EH (cell line): Measurements from ENCODE around the gene BABAM1.

Experiments used
- DNase-seq: peaks from one replicate; pipeline ENCODE4 v3.0.0-alpha.2; 2015; ENCODE audit warnings: low read depth

The BABAM1 gene

DNA sequence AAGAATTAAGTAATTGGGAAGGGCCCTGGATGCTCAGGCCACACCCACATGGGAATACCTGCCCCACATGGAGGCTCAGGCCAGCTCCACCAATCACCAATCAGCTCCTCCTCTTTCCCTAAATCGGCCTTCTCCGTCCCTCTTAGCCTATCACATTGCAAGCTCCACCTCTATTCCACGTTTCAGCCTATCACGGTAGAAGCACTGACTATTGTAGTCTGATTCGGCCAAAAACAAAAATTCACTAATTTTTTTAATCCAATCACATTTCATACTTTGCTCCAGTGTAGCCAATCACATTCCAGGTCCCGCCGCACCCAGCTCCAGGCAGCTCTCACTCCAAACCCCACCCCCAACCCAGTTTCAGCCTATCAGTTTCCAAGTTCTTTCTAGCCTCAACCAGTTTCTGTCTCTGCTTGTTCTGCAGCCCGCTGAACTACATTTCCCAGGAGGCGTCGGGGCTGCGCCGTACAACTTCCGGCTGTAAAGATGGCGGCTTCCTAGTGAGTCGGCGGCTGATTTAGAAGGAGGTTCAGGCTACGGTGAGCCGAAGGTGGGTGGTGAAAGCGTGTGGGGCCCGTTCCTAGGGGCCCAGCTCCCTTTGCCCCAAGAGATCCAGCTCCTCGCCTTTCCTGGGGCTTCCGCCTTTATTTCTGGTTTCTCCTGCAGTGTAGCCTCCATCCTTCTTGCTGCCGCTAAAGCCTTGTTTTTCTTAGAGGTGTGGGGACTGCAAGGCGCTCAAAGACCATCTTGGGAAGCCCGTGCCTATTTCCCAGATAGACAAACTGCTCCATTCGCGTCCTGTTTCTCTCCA is at the start of gene BABAM1:
Gene BABAM1 (plus strand): TSS at position 469 of the 814 bp plus-strand sequence. CDS start 1,364 bp downstream, outside the sequence.
- DNase-seq = peak; percentile 99

DNA sequence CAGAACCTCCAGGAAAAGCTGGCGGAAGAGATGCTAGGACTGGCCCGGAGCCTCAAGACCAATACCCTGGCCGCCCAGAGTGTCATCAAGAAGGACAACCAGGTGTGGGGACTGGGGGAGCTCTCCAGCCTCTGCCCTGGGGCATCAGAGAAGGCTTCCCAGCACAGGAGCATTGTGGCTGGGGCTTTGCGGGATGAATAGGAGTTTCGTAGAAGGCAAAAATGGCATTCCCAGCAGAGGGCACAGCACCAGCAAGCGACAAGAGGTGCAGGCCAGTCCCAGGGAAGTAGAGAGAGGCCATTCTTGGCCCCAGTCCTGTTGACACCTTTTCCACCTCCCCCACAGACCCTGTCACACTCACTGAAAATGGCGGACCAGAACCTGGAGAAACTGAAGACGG is 48.0 kb upstream of the BABAM1 start:
- DNase-seq = no peak

DNA sequence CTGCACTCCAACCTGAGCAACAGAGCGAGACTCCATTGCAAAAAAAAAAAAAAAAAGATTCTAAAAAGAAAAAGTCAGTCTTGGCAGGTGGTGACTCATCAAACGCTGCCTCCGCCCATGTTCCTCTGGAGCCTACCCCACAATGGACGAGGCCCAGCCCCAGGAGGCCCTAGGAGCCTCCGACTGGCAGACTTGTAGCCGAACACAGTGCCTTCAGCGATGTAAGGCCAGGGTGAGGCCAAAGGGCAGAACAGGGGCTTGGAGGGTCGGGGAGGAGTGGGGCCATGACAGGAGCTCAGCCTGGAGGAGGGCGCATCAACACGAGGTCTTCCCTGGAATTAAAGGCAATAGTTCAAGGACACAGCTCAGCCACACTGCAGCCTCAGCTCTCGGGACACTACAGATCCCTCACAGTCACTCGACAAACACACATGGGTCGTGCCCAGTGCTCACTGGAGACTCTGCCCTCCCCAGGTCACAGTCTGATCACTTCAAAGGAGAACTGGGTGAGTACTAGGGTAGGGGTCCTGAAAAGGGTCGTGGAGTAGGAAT is 47.0 kb upstream of the BABAM1 start:
- DNase-seq = peak; percentile 75

DNA sequence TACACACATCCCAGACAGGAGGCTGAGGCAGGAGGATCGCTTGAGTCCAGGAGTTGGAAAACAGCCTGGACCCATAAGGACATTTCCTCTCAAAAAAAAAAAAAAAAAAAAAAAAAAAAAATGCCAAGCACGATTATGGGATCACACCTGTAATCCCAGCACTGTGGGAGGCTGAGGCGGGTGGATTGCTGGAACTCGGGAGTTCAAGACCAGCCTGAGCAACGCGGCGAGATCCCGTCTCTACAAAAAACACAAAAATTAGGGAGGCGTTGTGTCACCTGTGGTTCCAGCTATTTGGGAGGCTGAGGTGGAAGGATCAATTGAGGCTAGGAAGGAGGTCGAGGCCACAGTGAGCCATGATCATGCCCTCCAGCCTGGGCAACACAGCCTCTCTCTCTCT is 42.2 kb upstream of the BABAM1 start:
- no peak for DNase-seq

DNA sequence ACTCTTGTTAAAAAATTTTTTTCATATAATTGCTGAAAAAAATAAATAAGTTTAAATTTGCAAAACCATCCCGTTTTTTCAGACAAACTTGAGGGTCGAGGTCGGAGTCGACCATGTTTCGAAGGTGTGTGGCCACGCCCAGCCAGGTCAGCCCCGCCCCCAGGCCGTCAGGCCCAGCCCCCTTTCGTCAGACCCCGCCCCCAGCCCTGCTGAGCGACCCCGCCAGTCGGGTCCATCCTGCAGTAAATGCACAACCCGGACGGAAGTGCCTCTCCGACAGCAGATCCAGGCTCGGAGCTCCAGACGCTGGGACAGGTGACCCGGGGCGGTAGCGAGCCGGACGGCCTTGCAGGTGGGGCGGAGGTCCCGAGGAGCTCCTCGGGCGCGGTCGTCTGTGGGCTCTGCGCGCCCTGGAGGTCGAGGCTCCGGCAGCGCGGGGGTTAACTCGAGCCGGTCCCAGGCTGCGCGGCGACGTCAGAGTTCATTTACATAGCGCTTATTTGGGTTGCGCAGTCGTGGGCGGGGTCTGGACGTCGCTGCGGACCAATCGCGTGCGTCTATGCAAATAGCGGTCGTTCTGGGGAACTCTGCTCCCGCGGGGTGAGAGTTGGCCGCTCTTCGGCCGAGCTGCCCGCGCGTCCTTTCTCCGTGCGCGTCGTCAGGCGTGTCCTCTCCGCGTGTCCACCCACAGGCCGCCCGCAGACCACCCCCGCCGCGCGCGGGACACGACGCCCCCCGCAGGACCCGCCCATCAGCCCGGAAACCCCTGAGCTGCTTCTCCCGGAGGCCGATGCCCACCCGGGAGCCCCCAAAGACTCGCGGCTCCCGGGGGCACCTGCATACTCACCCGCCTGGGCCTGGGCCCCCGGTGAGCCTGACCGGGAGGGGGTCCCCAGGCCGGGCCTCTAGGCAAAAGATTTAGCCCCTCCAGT is 41.0 kb upstream of the BABAM1 start, which contains the start of gene OCEL1:
Gene OCEL1 (plus strand): TSS at position 225 of the 932 bp plus-strand sequence. CDS start 22 bp downstream, at position 247.
- DNase-seq = peak; percentile 98

DNA sequence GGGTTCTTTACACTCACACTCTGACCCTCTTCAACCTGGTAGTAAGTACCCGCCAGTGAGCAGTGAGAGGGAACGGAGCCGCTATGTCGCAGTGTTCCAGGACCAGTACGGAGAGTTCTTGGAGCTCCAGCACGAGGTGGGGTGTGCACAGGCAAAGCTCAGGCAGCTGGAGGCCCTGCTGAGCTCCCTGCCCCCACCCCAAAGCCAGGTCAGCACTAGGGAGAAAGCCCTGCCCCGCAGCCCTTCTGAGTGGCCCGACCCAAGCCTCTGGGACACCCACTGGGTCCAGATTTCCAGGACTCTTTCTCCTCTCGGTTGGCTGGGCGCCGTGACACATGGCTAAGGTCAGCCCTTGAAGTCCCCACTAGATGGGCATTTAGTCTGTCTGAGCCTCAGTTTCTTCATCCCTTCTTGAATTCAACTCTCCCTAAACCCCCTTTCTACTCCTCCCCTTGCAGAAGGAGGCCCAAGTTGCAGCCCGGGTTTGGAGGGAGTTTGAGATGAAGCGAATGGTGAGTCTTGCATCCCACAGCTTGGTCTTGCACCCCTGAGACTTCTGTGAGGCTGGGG is 39.4 kb upstream of the BABAM1 start:
- DNase-seq = no peak

DNA sequence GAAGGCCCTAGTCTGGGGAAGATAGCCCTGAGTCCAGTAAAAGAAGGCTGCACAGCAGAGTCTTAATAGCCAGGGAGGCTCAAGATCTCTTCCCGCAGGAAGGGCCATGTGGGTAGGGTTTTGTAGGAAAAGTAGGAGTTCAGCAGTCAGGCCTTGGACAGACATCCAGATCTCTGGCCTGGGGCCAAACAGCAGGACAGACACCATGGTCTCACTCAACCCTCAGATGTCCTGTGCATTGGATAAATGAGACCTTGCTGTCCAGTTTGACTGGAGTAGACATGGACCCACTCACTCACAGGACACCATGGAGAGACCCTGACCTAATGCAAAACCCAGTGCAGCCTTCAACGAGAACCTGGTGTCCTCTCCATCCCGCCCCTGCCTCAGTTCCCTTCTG is 37.4 kb upstream of the BABAM1 start:
- no peak for DNase-seq

DNA sequence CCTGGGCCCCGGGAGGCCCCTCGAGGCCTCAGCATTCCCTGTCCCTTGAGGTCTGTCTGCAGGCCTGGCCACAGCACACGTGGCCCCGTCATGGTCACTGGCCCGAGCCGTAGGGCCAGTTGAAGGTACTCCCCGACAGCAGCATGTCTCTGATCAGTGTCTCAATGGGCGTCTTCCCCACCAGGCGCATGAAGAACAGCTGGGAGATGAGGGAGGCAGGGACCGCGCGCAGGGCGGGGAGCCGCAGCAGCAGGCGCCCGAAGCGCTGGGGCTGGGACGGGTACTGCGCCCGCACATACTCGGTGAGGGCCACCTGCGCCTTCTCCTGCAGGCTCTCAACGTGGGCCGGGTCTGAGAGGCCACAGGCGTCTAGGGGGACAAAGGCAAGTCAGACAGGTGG is 35.0 kb upstream of the BABAM1 start:
- no peak for DNase-seq

DNA sequence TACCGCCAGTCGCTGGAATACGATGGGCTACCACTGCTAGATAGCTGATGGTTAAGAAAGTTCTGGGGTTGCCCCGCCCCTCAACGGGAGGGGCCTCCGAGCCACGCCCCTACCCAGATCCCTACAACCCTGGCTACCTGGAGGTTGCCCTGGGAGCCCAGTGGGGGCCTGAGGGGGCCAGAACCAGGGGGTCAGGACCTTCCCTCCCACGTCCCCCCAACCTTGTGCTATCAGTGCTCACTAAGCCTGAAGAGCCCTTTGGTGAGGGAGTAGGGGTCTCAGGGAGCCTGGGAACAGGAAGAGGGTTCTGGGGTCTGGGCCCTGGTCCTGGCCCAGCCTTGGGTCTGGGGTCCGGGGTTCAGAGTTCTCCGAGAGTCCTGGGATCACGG is 32.3 kb upstream of the BABAM1 start:
- DNase-seq = peak; percentile 67

DNA sequence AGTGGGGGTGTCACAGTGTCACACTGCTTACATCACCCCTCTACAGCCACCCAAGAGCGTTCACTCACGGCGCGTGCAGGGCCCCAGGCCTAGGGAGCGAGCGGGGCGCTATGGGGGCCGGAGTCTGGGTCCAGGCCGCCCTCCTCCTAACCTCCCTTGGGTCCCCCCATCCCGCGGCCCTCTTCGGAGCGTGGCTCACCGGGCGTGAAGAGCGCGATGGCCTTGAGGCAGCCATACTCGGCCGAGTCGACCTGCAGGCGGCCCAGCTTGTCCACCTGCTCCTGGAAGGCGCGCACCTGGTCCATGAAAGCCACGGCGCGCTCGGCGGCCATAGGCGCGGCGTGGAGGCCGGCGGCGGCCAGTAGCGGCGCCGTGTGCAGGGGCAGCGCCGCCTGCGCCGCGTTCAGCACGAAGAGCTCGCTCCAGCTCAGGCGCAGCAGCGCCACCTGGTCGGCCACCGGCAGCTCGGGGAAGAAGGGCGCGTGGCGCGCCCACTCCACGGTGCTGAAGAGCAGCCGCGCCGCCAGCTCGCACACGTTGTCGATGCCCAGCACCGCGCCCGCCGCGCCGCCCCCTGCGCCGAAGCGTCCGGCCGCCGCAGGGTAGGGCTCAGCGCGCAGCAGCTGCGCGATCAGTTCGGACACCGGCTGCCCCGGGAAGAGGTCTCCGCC is 31.8 kb upstream of the BABAM1 start:
- DNase-seq = peak; percentile 79

DNA sequence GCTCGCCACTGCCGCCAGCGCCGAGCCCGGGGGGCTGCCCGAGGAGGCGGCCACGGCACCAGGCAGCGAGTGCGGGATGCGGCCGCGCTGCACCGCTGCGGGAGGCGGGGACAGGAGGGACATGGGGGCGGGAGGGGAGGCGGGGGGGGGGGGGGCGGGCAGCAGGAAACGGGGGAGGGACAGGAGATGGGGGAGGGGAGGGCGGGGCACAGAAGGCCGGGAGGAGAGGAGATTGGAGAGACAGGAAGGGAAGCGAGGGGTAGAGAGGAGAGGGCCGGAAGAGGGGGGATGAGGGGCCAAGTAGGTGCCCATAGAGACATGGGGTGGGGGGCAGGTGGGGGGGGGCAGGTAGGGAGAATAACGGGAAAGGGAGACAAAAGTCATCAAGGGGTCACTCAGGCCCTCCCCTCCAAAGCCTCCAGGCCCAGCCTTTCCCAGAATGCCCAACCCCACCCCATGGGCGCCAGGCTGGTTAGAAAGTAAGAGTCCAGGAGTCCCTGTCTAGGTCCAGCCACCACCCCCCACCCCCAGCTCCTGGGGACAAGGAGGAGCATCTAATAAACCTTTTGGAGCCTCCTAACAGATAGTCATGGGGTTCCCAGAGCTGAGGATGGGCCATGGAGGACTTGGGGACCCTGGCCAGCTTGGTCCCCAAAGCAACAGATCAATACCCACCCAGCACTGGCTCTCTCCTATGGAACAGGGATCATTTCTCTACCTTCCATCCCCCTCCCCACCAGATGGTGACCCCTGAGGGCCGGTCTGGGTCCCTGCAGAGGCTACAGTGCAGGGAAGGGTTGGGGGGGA is 31.1 kb upstream of the BABAM1 start:
- peak; percentile 77 for DNase-seq

DNA sequence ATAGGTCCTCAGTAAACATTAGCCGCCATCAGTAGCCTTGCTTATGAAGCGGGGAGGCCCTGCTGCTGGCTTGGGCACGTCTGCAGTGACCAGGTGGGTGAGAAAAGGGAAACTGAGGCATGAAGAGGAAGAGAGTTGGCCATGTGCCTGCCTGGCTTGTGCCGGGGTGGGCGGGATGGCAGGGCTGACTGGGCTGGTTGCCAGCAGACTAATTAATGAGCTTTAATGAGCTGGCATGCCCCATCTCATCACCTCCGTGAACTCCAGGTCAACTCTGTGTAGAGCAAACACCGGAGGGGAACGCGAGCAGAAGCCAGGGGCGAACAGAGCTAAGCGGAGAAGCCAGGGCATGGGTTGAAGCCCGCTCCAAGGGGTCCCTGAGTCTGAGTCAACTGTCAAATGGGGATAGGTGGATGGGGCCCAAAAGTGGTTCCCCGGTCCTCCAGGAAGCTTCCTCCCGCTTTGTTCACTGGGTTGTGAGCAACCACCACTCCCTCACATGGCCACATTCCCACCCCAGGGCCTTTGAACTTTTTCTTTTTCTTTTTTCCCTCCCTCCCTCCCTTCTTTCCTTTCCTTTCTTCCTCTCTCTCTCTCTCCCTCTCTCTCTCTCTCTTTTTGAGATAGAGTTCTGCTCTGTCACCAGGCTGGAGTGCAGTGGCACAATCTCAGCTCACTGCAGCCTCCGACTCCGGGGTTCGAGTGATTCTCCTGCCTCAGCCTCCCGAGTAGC is 30.3 kb upstream of the BABAM1 start:
- no peak for DNase-seq

DNA sequence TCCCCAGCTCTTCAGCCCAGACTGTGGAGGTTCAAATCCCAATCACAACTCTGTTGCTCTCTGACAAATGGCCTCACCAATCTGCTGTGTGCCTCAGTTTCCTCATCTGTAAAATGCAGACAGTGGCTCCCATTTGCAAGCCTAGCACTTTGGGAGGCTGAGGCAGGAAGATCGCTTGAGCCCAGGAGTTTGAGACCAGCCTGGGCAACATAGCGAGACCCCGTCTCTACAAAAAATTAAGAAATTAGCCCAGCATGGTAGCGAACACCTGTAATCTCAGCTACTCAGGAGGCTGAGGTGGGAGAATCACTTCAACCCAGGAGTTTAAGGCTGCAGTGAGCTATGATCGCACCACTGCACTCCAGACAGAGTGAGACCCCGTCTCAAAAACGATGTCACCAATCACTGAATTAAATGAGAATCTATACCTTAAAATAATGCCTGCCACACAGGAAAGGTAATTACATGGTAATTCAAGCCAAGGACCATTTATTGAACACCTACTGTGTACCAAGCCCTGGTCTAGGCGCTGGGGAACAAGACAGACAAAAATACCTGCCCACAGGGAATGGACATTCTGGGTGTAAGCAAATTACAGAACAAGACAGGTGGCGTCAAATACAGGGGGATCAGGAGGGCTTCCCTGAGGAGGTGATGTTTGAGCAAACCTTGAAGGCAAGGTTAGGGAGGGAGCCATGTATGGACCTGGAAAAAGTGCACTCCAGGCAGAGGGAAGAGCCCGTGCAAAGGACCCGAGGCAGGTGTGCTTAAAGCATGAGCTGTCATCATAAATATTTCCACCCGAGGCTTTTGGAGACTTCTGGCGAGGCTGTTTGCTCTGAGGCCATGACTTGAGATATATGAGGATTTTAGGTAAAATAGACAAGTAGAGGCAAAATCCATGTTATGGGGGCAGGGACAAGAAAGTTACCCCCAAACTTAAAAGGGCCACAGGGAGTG is 29.2 kb upstream of the BABAM1 start:
- no peak for DNase-seq

DNA sequence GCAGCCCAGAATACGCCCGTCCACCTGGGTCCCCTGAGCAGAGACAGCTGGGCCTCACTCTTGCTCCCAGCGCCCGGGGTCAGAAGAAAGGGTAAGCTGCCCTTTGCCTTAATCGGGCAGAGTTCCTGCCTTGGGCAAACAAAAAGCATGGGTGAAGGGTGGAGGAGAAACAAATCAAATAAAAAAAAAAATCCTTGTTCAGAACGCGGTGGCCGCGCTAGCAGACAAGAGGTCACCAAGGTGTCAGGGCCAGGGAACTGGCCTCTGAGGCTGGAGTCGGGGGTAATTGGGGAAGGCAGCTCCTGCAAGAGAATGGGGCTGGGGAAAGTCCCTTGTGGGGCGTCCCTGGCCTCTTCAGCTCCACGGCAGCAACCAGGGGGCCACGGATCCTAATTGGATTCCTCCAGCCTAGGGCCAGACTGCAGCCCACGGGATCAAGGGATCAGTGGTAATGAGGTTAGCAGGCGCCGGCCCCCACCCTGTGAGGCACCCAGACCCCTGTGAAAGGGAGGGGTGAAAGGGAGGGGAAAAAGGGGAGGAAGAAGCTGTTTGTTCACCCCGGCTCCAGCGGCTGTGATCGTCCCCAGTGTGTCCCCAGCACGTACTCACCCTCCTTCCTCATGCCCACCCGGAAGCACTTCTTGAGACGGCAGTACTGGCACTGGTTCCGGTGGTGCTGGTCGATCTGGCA is 27.0 kb upstream of the BABAM1 start:
- DNase-seq = no peak

DNA sequence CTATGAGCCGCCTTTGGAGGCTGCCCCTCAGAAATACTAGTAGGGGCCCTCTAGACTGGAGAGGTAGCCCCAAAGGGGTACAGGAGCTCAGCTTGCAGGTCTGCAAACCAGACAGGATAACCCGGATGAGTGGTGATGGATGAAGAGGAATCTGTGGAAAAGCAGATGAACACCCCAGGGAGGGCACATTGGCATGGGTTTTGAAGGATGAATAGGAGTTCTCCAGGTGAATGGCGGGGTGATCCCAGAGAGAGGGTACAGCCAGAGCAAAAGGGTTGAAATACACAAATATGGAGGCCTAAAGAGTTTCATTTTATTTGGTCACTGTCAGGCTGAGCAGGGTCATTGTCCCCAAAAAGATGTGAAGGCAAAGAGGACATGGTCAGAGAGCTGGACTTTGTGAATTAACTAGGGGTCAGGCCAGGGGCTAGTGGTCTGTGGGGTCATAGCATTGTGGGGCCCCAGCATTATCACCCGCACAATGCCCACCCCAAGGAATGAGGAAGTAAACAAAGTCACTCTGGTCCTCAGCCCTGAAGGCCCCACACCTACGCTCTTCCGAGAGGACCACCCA is 26.3 kb upstream of the BABAM1 start:
- no peak for DNase-seq

DNA sequence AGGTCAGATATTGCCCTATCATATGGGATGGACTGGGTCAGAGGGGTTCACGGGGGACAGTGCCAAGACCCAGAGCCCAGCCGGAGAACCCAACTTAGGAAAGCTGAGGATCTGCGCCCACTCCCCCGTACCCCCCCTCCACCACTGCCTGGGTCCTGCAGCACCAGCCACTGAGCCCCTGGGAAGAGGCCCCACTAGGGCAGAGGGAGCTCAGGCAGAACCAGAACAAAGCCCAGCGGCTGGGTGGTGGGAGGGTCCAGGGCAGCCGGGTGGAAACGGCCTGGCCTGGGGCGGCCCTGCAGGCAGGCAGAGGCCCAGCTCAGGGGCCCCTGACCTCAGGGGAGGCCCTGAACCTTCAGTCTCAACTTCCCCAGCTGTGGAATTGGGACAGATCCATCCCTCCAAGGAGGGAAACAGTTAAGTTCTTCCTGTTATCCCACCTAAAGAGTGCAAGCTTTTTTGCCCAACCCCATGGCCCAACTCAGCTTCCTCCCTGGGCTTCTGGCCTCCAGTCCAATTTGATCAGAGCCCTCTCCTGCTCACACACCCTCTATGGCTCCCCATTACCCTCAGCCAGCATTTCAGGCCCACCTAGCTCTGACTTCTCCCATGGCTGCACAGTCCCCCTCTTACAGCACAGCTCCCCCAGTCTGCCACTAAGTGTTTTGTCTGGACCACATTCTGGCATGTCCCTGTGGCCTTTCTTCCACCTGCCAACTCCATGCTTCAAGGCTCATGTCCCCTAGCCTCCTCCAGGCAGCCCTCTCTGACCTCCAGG is 24.6 kb upstream of the BABAM1 start:
- no peak for DNase-seq

DNA sequence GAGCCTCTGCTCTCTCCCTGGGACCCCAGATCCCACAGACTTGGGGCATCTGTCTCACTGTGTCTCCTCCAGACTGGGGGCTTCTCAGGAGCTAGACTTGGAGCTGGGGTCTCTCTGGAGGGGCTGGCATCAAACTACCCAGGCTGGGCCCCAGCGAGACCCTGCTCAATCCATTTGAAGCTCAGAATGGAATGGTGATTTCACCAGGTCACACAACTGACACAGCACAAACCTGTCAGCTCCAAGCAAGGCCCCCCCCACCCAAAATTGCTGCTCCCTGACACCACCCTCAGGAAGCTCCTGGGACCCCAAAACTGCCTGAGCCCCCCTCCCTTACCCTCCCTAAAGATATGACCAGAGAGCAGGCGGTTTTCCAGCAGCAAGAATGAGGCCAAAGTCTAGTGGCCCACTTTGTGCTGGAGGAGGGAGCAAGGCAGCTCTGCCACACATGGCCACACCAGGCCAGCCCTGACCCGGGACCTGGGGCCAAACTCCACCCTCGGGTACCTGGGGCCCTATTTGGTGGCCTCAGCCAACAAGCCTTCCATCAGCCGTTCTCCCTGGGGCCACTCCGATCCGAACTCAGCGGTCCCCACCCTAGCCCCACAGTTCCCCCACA is 23.9 kb upstream of the BABAM1 start:
- DNase-seq = no peak
